Measurements from ENCODE around the gene WDR45. TPM values are rescaled to one million over a fixed set of nuclear protein-coding genes. Genes with fewer than 3 reads are reported as not detected.

Gene WDR45
- total and polyA plus RNA-seq, 10 of the 15 experiments (the other 5 are each of a cell fraction or from before 2014, with no cell fraction given), result 5.9 to 30.9 (median 20.6) TPM

DNA sequence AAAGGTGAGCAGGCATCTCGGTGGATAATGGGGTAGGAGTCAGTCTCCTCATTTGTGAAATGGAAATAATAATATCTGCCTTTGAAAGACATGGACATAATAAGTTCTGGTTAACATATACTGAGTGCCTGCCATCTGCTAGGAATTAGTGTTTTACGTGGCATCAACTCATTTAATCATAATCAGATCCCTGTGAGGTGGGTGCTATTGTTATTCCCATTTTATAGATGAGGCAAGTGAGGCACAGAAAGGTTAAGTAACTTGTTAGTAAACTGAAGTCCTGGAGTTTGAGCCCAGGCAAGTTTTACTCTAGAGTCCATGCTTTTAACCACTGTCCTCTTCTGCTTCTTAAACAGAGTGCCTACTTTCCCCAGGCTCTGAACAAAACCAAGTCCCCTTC, 13.4 kb downstream of the WDR45 start (continued):
- TF ChIP-seq, protein P1, sequence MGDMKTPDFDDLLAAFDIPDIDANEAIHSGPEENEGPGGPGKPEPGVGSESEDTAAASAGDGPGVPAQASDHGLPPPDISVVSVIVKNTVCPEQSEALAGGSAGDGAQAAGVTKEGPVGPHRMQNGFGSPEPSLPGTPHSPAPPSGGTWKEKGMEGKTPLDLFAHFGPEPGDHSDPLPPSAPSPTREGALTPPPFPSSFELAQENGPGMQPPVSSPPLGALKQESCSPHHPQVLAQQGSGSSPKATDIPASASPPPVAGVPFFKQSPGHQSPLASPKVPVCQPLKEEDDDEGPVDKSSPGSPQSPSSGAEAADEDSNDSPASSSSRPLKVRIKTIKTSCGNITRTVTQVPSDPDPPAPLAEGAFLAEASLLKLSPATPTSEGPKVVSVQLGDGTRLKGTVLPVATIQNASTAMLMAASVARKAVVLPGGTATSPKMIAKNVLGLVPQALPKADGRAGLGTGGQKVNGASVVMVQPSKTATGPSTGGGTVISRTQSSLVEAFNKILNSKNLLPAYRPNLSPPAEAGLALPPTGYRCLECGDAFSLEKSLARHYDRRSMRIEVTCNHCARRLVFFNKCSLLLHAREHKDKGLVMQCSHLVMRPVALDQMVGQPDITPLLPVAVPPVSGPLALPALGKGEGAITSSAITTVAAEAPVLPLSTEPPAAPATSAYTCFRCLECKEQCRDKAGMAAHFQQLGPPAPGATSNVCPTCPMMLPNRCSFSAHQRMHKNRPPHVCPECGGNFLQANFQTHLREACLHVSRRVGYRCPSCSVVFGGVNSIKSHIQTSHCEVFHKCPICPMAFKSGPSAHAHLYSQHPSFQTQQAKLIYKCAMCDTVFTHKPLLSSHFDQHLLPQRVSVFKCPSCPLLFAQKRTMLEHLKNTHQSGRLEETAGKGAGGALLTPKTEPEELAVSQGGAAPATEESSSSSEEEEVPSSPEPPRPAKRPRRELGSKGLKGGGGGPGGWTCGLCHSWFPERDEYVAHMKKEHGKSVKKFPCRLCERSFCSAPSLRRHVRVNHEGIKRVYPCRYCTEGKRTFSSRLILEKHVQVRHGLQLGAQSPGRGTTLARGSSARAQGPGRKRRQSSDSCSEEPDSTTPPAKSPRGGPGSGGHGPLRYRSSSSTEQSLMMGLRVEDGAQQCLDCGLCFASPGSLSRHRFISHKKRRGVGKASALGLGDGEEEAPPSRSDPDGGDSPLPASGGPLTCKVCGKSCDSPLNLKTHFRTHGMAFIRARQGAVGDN (IDR thresholded peaks at IDR 0.05), result no peak
- TF ChIP-seq POU2F2 (IDR thresholded peaks at IDR 0.05; ENCODE audit: borderline replicate concordance, low read depth, low read length) (no peak), YY1 (IDR thresholded peaks at IDR 0.05; ENCODE audit: low read depth, low read length) (no peak)

DNA sequence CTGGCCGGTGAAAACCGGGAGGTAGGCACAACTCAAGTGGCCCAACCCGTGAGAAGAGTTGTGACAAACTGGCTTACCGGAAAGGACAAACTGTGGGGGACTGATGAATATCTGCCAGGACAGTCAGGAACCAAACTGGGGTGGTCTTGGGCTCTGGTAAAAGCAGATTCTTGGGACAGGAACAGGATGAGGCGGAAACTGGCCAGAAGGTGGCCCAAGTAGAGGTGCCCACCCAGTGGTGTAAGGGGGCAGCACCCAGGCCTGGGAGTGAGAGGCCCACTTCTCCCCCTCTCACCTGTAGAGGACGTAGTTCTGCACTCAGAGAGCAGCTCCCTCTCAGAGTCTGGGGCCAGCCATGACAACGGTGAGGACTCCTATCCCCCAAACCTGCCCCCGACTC, 15.0 kb downstream of the WDR45 start:
- WGBS (ENCODE audit: insufficient coverage, insufficient replicate concordance, low lambda C conversion rate, missing lambda C conversion rate), result 66% methylated on average over 8 of the region's 8 CpGs

More for the DNA sequence above, 15.0 kb downstream of the WDR45 start:
- ChIA-PET CTCF (no interaction called here), POLR2A (no interaction called here), SMC1A (ENCODE audit: uncharacterized antibody, unreplicated experiment) (interaction anchor here (1.1 kb wide), 1 partner anchor 21 kb away, joined by 3 read pairs; the partner anchor contains the start of gene TFE3), RAD21 (ENCODE audit: unreplicated experiment) (no interaction called here)
- intact Hi-C loops (cut with micrococcal nuclease; ENCODE audit: unreplicated experiment), result no loop called here
- Histone ChIP-seq H3K36me3 (ENCODE audit: control insufficient read depth in 2 of 2, insufficient read depth in 2 of 2, low read length in 1 of 2) (no peaks in the 10 kb centered on the region), H3K27me3 (replicated peaks in 1 of 2; ENCODE audit: control insufficient read depth in 2 of 2, insufficient read depth in 2 of 2, low read length in 1 of 2) (no peaks in the 10 kb centered on the region), H4K20me1 (ENCODE audit: control insufficient read depth, insufficient read depth) (no peaks in the 10 kb centered on the region), H3K9me3 (replicated peaks; ENCODE audit: control insufficient read depth, insufficient read depth, low read length) (no peaks in the 10 kb centered on the region), H3K9ac (ENCODE audit: control insufficient read depth, insufficient read depth, low read length) (no peak overlapping the region), H3K79me2 (ENCODE audit: control insufficient read depth, insufficient read depth, low read length) (no peaks in the 10 kb centered on the region), H3K4me1 (ENCODE audit: control insufficient read depth, insufficient read depth, low read length) (no peaks in the 10 kb centered on the region), H3K4me3 (no peak overlapping the region), H3K4me2 (ENCODE audit: control insufficient read depth, insufficient read depth) (no peak overlapping the region), H2AFZ (ENCODE audit: control insufficient read depth, low read depth, low read length) (no peak overlapping the region), H3K27ac (ENCODE audit: control insufficient read depth, insufficient read depth) (no peak overlapping the region)
- in situ Hi-C loops (cut with MboI), result no loop called here
- BruUV-seq (replicated peaks), result no TSS peak
- ATAC-seq (no peak), DNase-seq (ENCODE audit: low read depth, low spot score) (no peak), FAIRE-seq (no peak)
- TF ChIP-seq HDAC6 (IDR thresholded peaks at IDR 0.05; ENCODE audit: unreplicated experiment), result no peak
- TF ChIP-seq MEF2B (IDR thresholded peaks at IDR 0.05; ENCODE audit: partially characterized antibody, poor library complexity, severe bottlenecking), result no peak
- no peak for TF ChIP-seq SMC3 (IDR thresholded peaks at IDR 0.05; ENCODE audit: borderline replicate concordance, low read length)
- no peak for TF ChIP-seq ETV6 (conservative IDR thresholded peaks at IDR 0.05 in 1 of 2, IDR thresholded peaks at IDR 0.05 in 1 of 2; ENCODE audit: borderline replicate concordance in 1 of 2, low read depth in 1 of 2)
- TF ChIP-seq SUPT20H (IDR thresholded peaks at IDR 0.05; ENCODE audit: borderline replicate concordance, control insufficient read depth, low read depth, low read length), result no peak

Data from GM12878 (cell line).